T-helper 17 cell (primary cell): Measurements from ENCODE around the gene NTN1. TPM values are rescaled to one million over a fixed set of nuclear protein-coding genes. Genes with fewer than 3 reads are reported as not detected.

Source experiments
- ATAC-seq: fragments of 150-1000 bp; cut with Tn5 transposase; 2 replicates; pipeline ENCODE4 v1.10.0; 2021; ENCODE audit warnings: mild to moderate bottlenecking, moderate library complexity
- DNase-seq, 3 donors: peaks; one replicate each; pipeline versions ENCODE4 v3.0.0 to v3.0.0-alpha.2; 2020 to 2021
- H3K9me3 ChIP-seq: one replicate; pipeline ENCODE4 v1.7.0; 2013; ENCODE audit warnings: low read length, mild to moderate bottlenecking; ENCODE audit not compliant: control insufficient read depth, poor library complexity, severe bottlenecking
- H3K27ac Mint-ChIP-seq: one replicate; pipeline ENCODE4 v1.8.0; 2022; ENCODE audit warnings: mild to moderate bottlenecking, moderate library complexity, mixed read lengths
- H3K27me3 Mint-ChIP-seq: one replicate; pipeline ENCODE4 v1.8.0; 2022; ENCODE audit warnings: mixed read lengths
- H3K36me3 Mint-ChIP-seq: one replicate; pipeline ENCODE4 v1.8.0; 2022; ENCODE audit warnings: low read depth, mixed read lengths
- H3K4me1 Mint-ChIP-seq: one replicate; pipeline ENCODE4 v1.8.0; 2022; ENCODE audit warnings: mild to moderate bottlenecking, mixed read lengths
- H3K4me3 Mint-ChIP-seq: one replicate; pipeline ENCODE4 v1.8.0; 2022; ENCODE audit warnings: mild to moderate bottlenecking, moderate library complexity, mixed read lengths
- total RNA-seq, 4 donors: library from RNA in 2 of 4; stranded (reverse) in 2 of 4; gene quantifications; one replicate each; pipeline ENCODE4 v1.2.3 and lab custom pipeline; 2022 to 2026

The NTN1 gene
- total RNA-seq, 2 donors from 2014 or later = 0.12 to 0.16 TPM

DNA sequence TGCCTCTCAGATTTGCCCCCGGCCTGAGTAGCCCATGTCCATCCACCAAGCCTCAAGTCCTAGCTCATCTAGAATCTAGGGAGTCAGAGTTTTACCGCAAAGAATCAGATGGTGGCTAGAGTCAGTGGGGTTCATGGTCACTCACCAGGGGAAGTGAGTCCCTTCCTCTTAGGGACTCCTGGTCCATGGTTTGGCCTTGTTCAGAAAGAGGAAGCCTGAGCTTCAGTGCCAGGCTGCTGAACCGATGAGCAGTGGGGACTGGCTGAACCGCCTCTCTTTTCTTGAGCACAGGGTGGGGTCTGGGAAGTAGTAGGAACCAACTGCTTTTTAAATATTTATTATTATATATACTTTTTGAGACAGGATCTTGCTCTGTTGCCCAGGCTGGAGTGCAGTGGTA, 160.3 kb downstream of the NTN1 start:
- H3K27me3 Mint-ChIP-seq = peaks cover 23% of the 10 kb centered on the region
- ATAC-seq (no peak), DNase-seq (no peak)
- H3K27ac Mint-ChIP-seq = no peak overlapping the region
- no peaks in the 10 kb centered on the region for H3K4me1 Mint-ChIP-seq
- no peak overlapping the region for H3K4me3 Mint-ChIP-seq
- H3K36me3 Mint-ChIP-seq = no peaks in the 10 kb centered on the region
- H3K9me3 ChIP-seq = no peaks in the 10 kb centered on the region

DNA sequence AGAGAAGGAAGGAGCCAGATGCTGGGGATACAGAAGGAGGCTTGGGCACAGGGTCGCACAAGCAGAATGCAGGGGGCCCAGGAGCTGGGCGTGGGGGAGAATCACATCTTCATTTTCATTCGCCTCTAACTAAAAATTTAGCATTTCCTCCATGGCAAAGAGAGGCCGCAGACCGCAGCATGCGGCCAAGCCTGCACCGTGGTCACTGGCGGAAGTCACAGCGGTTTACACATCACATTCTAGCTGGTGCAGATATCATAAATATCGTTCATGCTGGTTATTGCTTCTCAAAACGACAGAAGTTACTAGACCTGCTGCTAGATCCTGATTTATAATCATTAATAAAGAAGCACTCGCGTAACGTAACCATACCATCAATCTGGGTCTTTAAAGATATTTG, 162.0 kb downstream of the NTN1 start:
- Mint-ChIP-seq H3K36me3 (peaks cover 4% of the 10 kb centered on the region), H3K4me3 (no peak overlapping the region), H3K4me1 (peaks cover 3% of the 10 kb centered on the region), H3K27me3 (peaks cover 30% of the 10 kb centered on the region), H3K27ac (no peak overlapping the region)
- no peaks in the 10 kb centered on the region for H3K9me3 ChIP-seq
- ATAC-seq = no peak
- DNase-seq = no peak

GRCh38 chr17:9185142-9185541, 163.8 kb downstream of the NTN1 start:
- no peak for ATAC-seq

DNA sequence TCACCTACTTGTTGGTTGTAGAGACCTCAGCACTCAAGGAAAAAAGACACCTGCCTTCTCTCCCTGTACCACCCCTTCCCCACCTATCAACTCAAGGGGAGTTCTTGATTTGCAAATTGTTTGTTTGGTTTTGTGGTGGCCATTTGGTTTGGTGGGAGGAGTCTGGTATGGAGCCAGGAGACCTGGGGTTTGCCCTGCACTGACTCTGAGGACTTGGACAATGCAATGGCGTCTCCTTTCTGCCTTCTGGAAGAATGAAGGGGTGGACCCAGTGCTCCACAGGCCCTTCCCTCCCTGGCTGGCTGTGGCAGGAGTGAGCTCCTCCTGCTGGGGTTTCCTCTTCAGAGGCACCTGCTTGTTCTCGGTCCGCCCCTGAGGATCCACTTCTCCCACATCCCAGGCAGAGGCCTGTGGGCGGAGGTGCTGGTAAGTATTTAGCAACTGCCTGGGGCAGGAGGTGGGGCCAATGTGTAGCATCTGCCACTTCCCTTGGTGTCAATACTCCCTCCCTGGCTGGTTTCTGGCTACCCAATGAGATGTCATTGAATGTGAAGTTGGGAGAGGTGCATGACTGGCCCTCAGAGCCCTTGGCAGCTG, 164.5 kb downstream of the NTN1 start:
- DNase-seq (no peak), ATAC-seq (no peak)
- Mint-ChIP-seq H3K27me3 (peaks cover 30% of the 10 kb centered on the region), H3K4me1 (peaks cover 3% of the 10 kb centered on the region), H3K36me3 (peaks cover 4% of the 10 kb centered on the region), H3K4me3 (no peak overlapping the region), H3K27ac (no peak overlapping the region)
- H3K9me3 ChIP-seq = no peaks in the 10 kb centered on the region

More at GRCh38 chr17:9185142-9185541, 163.8 kb downstream of the NTN1 start:
- peaks cover 3% of the 10 kb centered on the region for H3K4me1 Mint-ChIP-seq
- H3K27ac Mint-ChIP-seq = peak overlapping the region; percentile 45
- no peak for DNase-seq
- H3K36me3 Mint-ChIP-seq = peaks cover 4% of the 10 kb centered on the region
- H3K27me3 Mint-ChIP-seq = peaks cover 30% of the 10 kb centered on the region
- no peaks in the 10 kb centered on the region for H3K9me3 ChIP-seq
- H3K4me3 Mint-ChIP-seq = no peak overlapping the region

GRCh38 chr17:9187828-9188227, 166.5 kb downstream of the NTN1 start:
- DNase-seq = no peak
- peaks cover 30% of the 10 kb centered on the region for H3K27me3 Mint-ChIP-seq
- H3K27ac Mint-ChIP-seq = no peak overlapping the region
- H3K4me3 Mint-ChIP-seq = no peak overlapping the region
- H3K4me1 Mint-ChIP-seq = peaks cover 3% of the 10 kb centered on the region
- no peaks in the 10 kb centered on the region for H3K9me3 ChIP-seq
- H3K36me3 Mint-ChIP-seq = peaks cover 4% of the 10 kb centered on the region
- no peak for ATAC-seq

- H3K36me3 Mint-ChIP-seq = peaks cover 4% of the 10 kb centered on the region
- ATAC-seq (no peak), DNase-seq (no peak)
- H3K9me3 ChIP-seq = no peaks in the 10 kb centered on the region
- no peak overlapping the region for H3K27ac Mint-ChIP-seq
- peaks cover 27% of the 10 kb centered on the region for H3K27me3 Mint-ChIP-seq
- H3K4me1 Mint-ChIP-seq = peaks cover 3% of the 10 kb centered on the region
- H3K4me3 Mint-ChIP-seq = no peak overlapping the region
Observed at GRCh38 chr17:9188367-9188766, 167.1 kb downstream of the NTN1 start.

DNA sequence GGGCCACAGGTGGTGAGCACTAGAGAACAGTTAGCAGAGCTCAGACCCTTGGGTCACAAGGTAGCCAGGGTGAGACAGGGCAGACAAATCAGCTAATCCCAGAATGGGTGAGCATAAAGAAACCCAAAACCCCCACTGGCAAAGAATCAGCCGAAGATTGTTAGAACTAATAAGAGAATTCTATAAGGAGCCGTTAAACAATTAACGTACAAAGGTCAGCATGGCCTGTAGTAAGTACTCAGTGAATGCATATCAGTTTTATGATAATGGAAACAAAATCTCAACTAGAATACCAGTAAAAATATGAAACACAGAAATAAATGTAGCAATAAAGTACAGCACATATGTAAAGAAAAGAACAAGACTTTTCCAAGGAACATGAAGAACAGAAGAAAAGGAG, 168.6 kb downstream of the NTN1 start:
- no peak for DNase-seq
- no peak for ATAC-seq
- no peaks in the 10 kb centered on the region for H3K9me3 ChIP-seq
- peaks cover 15% of the 10 kb centered on the region for H3K27me3 Mint-ChIP-seq
- H3K4me1 Mint-ChIP-seq = peaks cover 3% of the 10 kb centered on the region
- no peak overlapping the region for H3K27ac Mint-ChIP-seq
- H3K36me3 Mint-ChIP-seq = peaks cover 4% of the 10 kb centered on the region
- no peak overlapping the region for H3K4me3 Mint-ChIP-seq

DNA sequence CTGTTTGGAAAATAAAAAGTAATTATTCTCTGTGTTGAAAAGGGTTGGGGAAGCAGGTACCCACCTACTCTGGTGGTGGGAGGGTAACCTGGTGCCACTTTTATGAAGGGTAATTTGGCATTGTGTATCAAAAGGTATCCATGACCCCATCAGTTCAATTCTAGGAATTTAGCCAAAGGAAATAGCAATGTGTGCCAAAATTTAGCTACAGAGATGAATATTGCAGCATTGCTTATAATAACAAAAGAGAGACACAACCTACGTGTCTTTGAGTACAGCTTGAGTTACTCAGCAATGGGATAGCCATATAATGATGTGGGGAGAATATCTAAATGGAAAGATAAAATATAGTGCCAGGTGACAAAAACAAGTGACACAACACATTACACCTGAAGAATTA, 170.7 kb downstream of the NTN1 start:
- Mint-ChIP-seq H3K27ac (no peak overlapping the region), H3K27me3 (peaks cover 12% of the 10 kb centered on the region), H3K4me1 (peaks cover 3% of the 10 kb centered on the region), H3K4me3 (no peak overlapping the region), H3K36me3 (peaks cover 4% of the 10 kb centered on the region)
- ATAC-seq (no peak), DNase-seq (no peak)
- no peaks in the 10 kb centered on the region for H3K9me3 ChIP-seq

DNA sequence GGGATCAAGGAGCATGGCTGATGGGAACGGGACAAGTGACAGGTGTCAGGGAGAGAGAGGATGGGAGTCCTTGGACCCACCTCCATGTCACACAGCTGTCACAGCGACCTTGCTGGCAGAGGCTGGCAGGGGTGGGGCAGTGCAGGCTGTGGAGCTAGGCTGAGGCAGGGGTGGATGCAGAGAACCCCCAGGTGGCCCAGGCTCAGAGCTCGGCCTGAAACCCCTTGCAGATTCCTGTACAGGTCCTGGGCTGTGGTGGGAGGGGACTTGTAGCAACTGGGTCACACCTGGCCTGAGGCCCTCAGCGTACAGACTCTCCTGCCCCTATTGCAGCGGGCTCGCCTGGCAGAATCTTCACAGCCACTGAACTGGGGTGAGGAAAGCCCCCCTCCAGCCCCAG, 174.1 kb downstream of the NTN1 start:
- H3K4me3 Mint-ChIP-seq = no peak overlapping the region
- ATAC-seq (no peak), DNase-seq (no peak)
- peaks cover 2% of the 10 kb centered on the region for H3K4me1 Mint-ChIP-seq
- H3K27me3 Mint-ChIP-seq = peaks cover 11% of the 10 kb centered on the region
- no peaks in the 10 kb centered on the region for H3K9me3 ChIP-seq
- no peak overlapping the region for H3K27ac Mint-ChIP-seq
- peaks cover 2% of the 10 kb centered on the region for H3K36me3 Mint-ChIP-seq

DNA sequence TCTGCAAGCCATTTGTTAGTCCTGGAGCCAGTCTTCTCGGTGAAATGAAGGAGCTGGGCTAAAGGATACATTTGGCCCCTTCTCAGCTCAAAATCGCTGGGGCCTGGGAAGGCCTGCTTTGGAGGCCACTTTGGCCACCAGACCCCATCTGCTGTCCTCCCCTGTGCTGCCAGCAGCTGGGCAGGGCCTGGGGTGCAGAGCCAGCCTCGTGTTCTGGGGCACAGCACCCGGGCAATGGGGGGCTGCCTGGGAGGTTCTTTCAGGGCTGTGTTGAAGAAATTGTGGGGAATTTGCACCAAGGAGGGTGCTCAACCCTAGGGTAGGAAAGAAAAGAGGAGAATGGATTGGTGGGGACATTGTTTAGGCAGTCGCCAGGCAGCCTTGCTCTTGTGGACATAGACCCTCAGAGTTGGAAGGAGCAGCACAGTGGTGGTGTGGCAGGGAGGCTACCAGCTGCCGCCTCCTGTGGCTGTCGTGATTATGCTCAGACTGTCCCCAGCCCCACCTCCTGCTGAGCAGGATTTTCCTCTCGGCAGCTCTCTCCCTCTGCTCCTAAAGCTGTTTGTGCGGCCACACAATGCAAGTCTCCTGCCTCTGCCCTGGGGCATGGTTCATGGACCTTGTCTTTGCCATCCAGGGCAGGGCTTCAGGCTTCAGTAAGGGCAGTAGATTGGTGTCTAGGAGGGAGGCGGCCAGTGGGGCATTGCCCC, 174.8 kb downstream of the NTN1 start:
- peaks cover 2% of the 10 kb centered on the region for H3K36me3 Mint-ChIP-seq
- H3K27me3 Mint-ChIP-seq = peaks cover 16% of the 10 kb centered on the region
- no peak overlapping the region for H3K27ac Mint-ChIP-seq
- no peaks in the 10 kb centered on the region for H3K9me3 ChIP-seq
- no peak overlapping the region for H3K4me3 Mint-ChIP-seq
- no peak for ATAC-seq
- peaks cover 2% of the 10 kb centered on the region for H3K4me1 Mint-ChIP-seq
- DNase-seq = no peak

DNA sequence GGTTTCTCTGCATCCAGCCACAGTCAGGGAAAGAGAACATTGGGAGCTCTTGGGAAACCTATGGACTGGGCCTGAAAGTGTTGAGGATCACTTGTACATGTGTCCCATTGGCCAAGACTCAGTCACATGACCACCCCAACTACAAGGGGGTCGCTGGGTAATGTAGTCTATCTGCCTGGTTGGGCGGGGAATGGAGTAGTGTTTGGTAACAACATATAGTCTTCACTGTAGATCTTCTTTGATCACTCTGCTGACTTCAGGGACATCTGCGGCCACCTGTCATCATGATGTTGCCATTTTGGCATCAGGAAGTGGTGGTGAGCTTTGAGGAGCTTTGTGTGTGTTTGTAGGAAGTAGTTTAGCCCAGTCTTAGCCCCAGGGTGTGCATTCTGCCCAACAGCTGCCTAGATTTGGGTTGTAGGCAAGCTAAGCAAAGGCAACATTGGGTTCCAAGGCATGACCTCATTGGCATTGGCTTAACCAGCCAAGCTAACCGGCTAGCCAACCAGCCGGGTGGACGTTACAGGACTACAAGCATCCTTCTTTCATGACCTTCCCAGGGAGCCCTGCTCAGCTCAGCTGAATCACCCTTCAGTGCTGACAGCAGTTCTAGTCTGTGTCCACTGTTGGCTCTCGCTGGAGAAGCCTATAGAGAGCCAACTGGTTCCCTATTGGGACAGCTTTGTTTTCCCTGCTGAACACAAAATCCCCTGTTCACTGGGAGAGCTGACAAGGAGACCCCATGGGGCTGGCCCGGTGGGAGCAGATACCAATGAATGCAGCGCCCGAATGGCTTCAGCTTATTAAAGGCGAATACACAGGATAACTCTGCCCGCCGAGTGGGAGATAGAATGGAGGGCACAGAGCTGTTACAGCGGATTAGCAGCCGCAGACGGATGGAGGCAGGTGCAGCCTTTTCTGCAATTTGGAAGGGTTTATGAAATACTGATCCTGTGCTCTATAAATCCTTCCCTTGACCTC, 178.6 kb downstream of the NTN1 start:
- H3K4me3 Mint-ChIP-seq = no peak overlapping the region
- no peak for DNase-seq
- peaks cover 2% of the 10 kb centered on the region for H3K36me3 Mint-ChIP-seq
- no peak for ATAC-seq
- H3K27me3 Mint-ChIP-seq = peaks cover 22% of the 10 kb centered on the region
- H3K27ac Mint-ChIP-seq = no peak overlapping the region
- no peaks in the 10 kb centered on the region for H3K9me3 ChIP-seq
- peaks cover 11% of the 10 kb centered on the region for H3K4me1 Mint-ChIP-seq

- ATAC-seq (no peak), DNase-seq (no peak)
- H3K27me3 Mint-ChIP-seq = peaks cover 22% of the 10 kb centered on the region
- no peaks in the 10 kb centered on the region for H3K9me3 ChIP-seq
- H3K36me3 Mint-ChIP-seq = peaks cover 2% of the 10 kb centered on the region
- no peak overlapping the region for H3K4me3 Mint-ChIP-seq
- peaks cover 11% of the 10 kb centered on the region for H3K4me1 Mint-ChIP-seq
- H3K27ac Mint-ChIP-seq = no peak overlapping the region
Observed at GRCh38 chr17:9200699-9201359, 179.5 kb downstream of the NTN1 start.

GRCh38 chr17:9202532-9202931, 181.2 kb downstream of the NTN1 start:
- ATAC-seq = no peak
- H3K27me3 Mint-ChIP-seq = peaks cover 18% of the 10 kb centered on the region
- H3K4me3 Mint-ChIP-seq = no peak overlapping the region
- H3K4me1 Mint-ChIP-seq = peaks cover 9% of the 10 kb centered on the region
- no peak overlapping the region for H3K27ac Mint-ChIP-seq
- no peak for DNase-seq
- no peaks in the 10 kb centered on the region for H3K36me3 Mint-ChIP-seq
- no peaks in the 10 kb centered on the region for H3K9me3 ChIP-seq
